K562 (cell line): ENCODE measurements around the gene DPEP2. TPM values are rescaled to one million over a fixed set of nuclear protein-coding genes. Genes with fewer than 3 reads are reported as not detected.

Experiments
- CHCHD3 ChIP-seq: fragments of 250-450 bp; sonication (Bioruptor Pico); IDR thresholded peaks from 2 replicates; pipeline ENCODE4 v2.1.2; 2022; ENCODE audit warnings: mild to moderate bottlenecking
- CREB1 ChIP-seq, 2 experiments: sonication (generic) in 1 of 2; formaldehyde crosslinking in 1 of 2; IDR thresholded peaks; 2 replicates each; pipeline versions ENCODE4 v1.6.1 to v1.8.0; 2012 to 2022; ENCODE audit warnings: inconsistent platforms in 1 of 2, mild to moderate bottlenecking in 1 of 2, missing genetic modification reagents in 1 of 2, moderate library complexity in 1 of 2
- DDX20 ChIP-seq: fragments of 450-650 bp; IDR thresholded peaks from 2 replicates; pipeline ENCODE4 v1.6.1; 2016; ENCODE audit warnings: missing genetic modification characterization, low read depth, mild to moderate bottlenecking, missing compliant biosample characterization, moderate library complexity
- GTF2F1 ChIP-seq: IDR thresholded peaks from 2 replicates; pipeline ENCODE4 v1.6.1; 2011; ENCODE audit warnings: low read depth, low read length, improper control_type of control experiment
- HNRNPLL ChIP-seq: fragments of 200-400 bp; formaldehyde crosslinking; IDR thresholded peaks from 2 replicates; pipeline ENCODE4 v1.6.1; 2017; ENCODE audit warnings: low read length, low read depth, mild to moderate bottlenecking; ENCODE audit not compliant: poor library complexity, severe bottlenecking
- IRF2 ChIP-seq: sonication (generic); formaldehyde crosslinking; IDR thresholded peaks from 2 replicates; pipeline ENCODE4 v1.8.1; 2022; ENCODE audit warnings: mild to moderate bottlenecking, missing genetic modification reagents
- KAT2B ChIP-seq: IDR thresholded peaks from one replicate; pipeline ENCODE4 v1.6.1; 2012; ENCODE audit warnings: low read depth, mild to moderate bottlenecking, control low read depth, inconsistent platforms, low read length, moderate library complexity
- RBM25 ChIP-seq: fragments of 200-400 bp; formaldehyde crosslinking; IDR thresholded peaks from 2 replicates; pipeline ENCODE4 v1.6.1; 2018; ENCODE audit warnings: low read length, low read depth, moderate library complexity; ENCODE audit not compliant: severe bottlenecking
- ZNF830 ChIP-seq: fragments of 250-450 bp; sonication (Bioruptor Pico); IDR thresholded peaks from 2 replicates; pipeline ENCODE4 v1.5.0; 2021; ENCODE audit warnings: mild to moderate bottlenecking
- polyA plus RNA-seq, 8 experiments: library from polyadenylated mRNA; depleted of rRNA in 4 of 8; stranded (reverse) in 5 of 8; unstranded in 3 of 8; fragments of >200 nt; fragmentation: Nextera tagmentation in 2 of 8; fragmentation: Illumina TruSeq in 1 of 8; extraction: Ambion mirVana in 2 of 8; extraction: Trizol in 1 of 8; gene quantifications; 2 replicates each; pipeline versions ENCODE4 v1.2.1 to v1.2.3, GENCODE V29; 2011 to 2014; ENCODE audit warnings: inconsistent platforms in 1 of 8, missing spikeins in 1 of 8
- total RNA-seq, 7 experiments: library from RNA; depleted of rRNA in 6 of 7; stranded (reverse); fragments of >200 nt in 6 of 7; fragmentation: Illumina TruSeq in 2 of 7; extraction: Trizol in 2 of 7; gene quantifications; 2 replicates each; pipeline versions ENCODE4 v1.2.1 to v1.2.3, GENCODE V29; 2011 to 2021; ENCODE audit warnings: low replicate concordance in 1 of 7
- TF ChIP-seq, protein P1 (sequence below), 2 experiments: fragments of 450-650 bp; IDR thresholded peaks; 2 replicates each; pipeline ENCODE4 v1.6.1; 2016; ENCODE audit warnings: mild to moderate bottlenecking in 2 of 2, borderline replicate concordance in 1 of 2, low read depth in 1 of 2, moderate library complexity in 1 of 2
- TF ChIP-seq, protein P2 (sequence below): sonication (generic); formaldehyde crosslinking; IDR thresholded peaks from 2 replicates; pipeline ENCODE4 v1.8.0; 2022; ENCODE audit warnings: mild to moderate bottlenecking, low read depth, missing genetic modification reagents
- TF ChIP-seq, protein P3 (sequence below): fragments of 450-650 bp; conservative IDR thresholded peaks from 2 replicates; pipeline ENCODE4 v1.6.1; 2016; ENCODE audit warnings: missing genetic modification characterization, low read depth, mild to moderate bottlenecking, control low read depth, missing compliant biosample characterization
- TF ChIP-seq, protein P4 (sequence below), 2 experiments: fragments of 450-650 bp; IDR thresholded peaks; 2 replicates each; pipeline ENCODE4 v1.6.1; 2016

The DPEP2 gene
- total and polyA plus RNA-seq, 9 of the 15 experiments (the other 6 are each of a cell fraction or from before 2014, with no cell fraction given), result 0.14 to 1.2 (median 0.38) TPM

DNA sequence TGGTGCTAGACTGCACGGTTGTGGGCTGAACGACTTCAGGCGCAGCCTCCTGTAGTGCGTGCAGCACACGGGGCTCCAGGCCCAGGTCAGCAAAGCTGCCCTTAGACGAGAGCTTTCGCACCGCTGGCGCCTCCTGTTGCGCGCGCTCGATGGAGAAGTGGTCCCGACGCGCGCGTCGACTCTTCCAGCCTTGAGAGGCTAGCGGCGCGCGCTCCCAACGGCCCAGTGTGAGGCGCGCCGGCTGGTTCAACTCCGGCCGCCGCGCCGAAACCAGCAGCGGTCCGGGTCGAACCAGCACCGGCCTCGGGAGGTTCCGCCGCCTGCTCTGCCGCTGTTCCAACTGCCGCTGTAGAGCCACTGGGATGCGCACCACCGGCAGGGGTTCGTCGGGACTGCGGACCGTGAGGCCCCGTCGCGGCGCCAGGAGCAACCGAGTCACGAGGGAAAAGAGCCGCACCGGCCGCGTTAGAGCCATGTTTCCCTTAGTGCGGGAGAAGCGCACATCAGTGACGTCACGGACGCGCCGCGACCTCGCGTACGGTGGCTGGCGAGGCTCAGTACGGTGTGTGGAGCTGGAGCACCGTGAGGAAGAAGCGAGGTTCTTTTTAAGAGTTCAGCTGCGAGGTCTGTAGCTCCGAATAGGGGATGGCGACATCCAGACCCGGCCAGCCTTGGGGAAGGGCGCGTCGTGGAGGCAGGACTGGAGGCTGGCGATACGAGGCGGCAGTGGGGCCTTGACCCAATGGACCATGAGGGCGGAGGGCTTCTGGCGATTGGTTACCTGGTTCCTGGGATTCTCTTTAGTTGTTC lies 23.6 kb upstream of the DPEP2 start, which contains the start of the genes DDX28 and DUS2 (continued):
- TF ChIP-seq, protein P1, sequence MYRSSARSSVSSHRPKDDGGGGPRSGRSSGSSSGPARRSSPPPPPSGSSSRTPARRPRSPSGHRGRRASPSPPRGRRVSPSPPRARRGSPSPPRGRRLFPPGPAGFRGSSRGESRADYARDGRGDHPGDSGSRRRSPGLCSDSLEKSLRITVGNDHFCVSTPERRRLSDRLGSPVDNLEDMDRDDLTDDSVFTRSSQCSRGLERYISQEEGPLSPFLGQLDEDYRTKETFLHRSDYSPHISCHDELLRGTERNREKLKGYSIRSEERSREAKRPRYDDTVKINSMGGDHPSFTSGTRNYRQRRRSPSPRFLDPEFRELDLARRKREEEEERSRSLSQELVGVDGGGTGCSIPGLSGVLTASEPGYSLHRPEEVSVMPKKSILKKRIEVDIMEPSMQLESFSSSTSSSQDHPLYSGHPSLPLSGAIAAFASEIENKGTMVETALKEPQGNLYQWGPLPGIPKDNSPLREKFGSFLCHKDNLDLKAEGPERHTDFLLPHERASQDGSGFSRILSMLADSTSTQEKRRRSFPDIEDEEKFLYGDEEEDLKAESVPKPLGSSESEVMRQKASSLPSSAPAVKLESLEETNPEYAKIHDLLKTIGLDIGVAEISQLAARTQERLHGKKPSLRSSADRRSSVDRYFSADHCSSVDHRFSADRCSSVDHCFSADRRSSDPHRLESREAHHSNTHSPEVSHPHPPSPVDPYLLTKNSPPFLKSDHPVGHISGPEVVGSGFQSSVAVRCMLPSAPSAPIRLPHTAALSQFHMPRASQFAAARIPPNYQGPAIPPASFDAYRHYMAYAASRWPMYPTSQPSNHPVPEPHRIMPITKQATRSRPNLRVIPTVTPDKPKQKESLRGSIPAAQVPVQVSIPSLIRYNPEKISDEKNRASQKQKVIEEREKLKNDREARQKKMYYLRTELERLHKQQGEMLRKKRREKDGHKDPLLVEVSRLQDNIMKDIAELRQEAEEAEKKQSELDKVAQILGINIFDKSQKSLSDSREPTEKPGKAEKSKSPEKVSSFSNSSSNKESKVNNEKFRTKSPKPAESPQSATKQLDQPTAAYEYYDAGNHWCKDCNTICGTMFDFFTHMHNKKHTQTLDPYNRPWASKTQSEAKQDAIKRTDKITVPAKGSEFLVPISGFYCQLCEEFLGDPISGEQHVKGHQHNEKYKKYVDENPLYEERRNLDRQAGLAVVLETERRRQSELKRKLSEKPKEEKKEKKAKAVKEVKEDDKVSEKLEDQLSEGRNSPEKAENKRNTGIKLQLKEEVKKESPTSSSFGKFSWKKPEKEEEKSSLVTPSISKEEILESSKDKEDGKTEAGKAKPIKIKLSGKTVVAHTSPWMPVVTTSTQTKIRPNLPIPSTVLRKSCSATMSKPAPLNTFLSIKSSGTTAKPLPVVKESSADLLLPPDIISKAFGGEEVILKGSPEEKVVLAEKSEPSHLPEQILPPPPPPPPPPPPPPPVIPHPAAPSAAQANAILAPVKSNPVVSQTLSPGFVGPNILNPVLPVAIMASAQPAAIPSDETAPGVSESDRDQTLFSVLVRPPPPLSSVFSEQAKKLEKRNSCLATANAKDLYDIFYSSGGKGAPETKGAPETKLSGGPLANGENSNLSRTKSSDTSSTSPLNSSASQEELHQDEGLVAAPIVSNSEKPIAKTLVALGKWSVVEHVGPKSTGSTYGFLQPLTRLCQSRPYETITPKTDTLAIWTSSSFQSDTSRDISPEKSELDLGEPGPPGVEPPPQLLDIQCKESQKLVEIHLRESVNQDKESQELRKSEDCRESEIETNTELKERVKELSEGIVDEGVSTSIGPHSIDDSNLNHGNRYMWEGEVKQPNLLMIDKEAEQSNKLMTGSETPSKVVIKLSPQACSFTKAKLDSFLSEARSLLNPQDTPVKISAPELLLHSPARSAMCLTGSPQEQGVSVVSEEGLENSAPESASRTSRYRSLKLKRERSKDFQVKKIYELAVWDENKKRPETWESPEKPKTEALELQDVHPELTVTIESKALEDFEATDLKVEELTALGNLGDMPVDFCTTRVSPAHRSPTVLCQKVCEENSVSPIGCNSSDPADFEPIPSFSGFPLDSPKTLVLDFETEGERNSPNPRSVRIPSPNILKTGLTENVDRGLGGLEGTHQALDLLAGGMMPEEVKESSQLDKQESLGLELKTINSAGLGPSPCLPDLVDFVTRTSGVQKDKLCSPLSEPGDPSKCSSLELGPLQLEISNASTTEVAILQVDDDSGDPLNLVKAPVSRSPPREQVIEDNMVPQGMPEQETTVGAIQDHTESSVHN (IDR thresholded peaks at IDR 0.05; ENCODE audit: borderline replicate concordance in 1 of 2, low read depth in 1 of 2), result no peak
- TF ChIP-seq RBM25 (no peak), IRF2 (CRISPR knock-in tag) (no peak), HNRNPLL (peak; percentile 61), ZNF830 (CRISPR knock-in tag) (0 out of 2 replicates have a peak, but pooled peaks have one; percentile 36), GTF2F1 (no peak), CREB1 (IDR thresholded peaks at IDR 0.05) (peak; percentile 96), CREB1 (CRISPR knock-in tag; IDR thresholded peaks at IDR 0.05) (peak; percentile 100), KAT2B (no peak), CHCHD3 (CRISPR knock-in tag) (no peak), DDX20 (tag) (no peak)
- TF ChIP-seq, protein P2, sequence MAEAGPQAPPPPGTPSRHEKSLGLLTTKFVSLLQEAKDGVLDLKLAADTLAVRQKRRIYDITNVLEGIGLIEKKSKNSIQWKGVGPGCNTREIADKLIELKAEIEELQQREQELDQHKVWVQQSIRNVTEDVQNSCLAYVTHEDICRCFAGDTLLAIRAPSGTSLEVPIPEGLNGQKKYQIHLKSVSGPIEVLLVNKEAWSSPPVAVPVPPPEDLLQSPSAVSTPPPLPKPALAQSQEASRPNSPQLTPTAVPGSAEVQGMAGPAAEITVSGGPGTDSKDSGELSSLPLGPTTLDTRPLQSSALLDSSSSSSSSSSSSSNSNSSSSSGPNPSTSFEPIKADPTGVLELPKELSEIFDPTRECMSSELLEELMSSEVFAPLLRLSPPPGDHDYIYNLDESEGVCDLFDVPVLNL (CRISPR knock-in tag), result peak; percentile 52; the same call in 1 of the 2 replicates
- TF ChIP-seq, protein P3, sequence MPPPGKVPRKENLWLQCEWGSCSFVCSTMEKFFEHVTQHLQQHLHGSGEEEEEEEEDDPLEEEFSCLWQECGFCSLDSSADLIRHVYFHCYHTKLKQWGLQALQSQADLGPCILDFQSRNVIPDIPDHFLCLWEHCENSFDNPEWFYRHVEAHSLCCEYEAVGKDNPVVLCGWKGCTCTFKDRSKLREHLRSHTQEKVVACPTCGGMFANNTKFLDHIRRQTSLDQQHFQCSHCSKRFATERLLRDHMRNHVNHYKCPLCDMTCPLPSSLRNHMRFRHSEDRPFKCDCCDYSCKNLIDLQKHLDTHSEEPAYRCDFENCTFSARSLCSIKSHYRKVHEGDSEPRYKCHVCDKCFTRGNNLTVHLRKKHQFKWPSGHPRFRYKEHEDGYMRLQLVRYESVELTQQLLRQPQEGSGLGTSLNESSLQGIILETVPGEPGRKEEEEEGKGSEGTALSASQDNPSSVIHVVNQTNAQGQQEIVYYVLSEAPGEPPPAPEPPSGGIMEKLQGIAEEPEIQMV, result no peak
- TF ChIP-seq, protein P4, sequence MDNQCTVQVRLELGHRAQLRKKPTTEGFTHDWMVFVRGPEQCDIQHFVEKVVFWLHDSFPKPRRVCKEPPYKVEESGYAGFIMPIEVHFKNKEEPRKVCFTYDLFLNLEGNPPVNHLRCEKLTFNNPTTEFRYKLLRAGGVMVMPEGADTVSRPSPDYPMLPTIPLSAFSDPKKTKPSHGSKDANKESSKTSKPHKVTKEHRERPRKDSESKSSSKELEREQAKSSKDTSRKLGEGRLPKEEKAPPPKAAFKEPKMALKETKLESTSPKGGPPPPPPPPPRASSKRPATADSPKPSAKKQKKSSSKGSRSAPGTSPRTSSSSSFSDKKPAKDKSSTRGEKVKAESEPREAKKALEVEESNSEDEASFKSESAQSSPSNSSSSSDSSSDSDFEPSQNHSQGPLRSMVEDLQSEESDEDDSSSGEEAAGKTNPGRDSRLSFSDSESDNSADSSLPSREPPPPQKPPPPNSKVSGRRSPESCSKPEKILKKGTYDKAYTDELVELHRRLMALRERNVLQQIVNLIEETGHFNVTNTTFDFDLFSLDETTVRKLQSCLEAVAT (IDR thresholded peaks at IDR 0.05), result peak in 1 of 2 experiments; percentile 88; a peak in 2 of 4 replicates
